Spleen (tissue), 7 donors: Measurements from ENCODE around the gene BABAM2.

Source experiments
- CTCF ChIP-seq, 11 experiments: fragments of 200-600 bp in 7 of 11; fragments of 450-650 bp in 4 of 11; sonication (generic) in 4 of 11; IDR thresholded peaks in 8 of 11; conservative IDR thresholded peaks in 3 of 11; 1 replicate in 7 of 11; 2 replicates in 4 of 11; pipeline versions ENCODE4 v1.4.0 to v1.8.0; 2016 to 2021; ENCODE audit warnings: antibody characterized with exemption in 11 of 11, inconsistent platforms in 4 of 11, mild to moderate bottlenecking in 1 of 11
- POLR2A ChIP-seq, 3 donors: fragments of 450-650 bp; IDR thresholded peaks; one replicate each; pipeline ENCODE4 v1.5.1; 2017; ENCODE audit warnings: antibody characterized with exemption in 3 of 3, mild to moderate bottlenecking in 1 of 3
- POLR2AphosphoS5 ChIP-seq, 3 donors: sonication (generic); formaldehyde crosslinking; IDR thresholded peaks; one replicate each; pipeline ENCODE4 v1.5.1; 2017; ENCODE audit warnings: antibody characterized with exemption in 3 of 3
- donor health status: DM: no; HTN: no; CAD: no; lungs with moderate emphysema.
- donor health status: DM: no; HTN: no; CAD: no.
- donor health status: DM: no; HTN: no; CAD: no.

GRCh38 chr2:28270456-28271152 lies 380.1 kb downstream of the BABAM2 start:
- TF ChIP-seq CTCF (IDR thresholded peaks at IDR 0.05 in 8 of 11, conservative IDR thresholded peaks at IDR 0.05 in 3 of 11) (no peak), POLR2A (IDR thresholded peaks at IDR 0.05) (no peak), POLR2AphosphoS5 (IDR thresholded peaks at IDR 0.05) (no peak)
